Natural killer cell (primary cell): Measurements from ENCODE around the gene PMF1. TPM values are rescaled to one million over a fixed set of nuclear protein-coding genes. Genes with fewer than 3 reads are reported as not detected.

ENCODE experiments used
- ATAC-seq, 3 donors: fragments of 150-1000 bp in 2 of 3; fragments of 200-7000 bp in 1 of 3; cut with Tn5 transposase; 1 replicate in 1 of 3; 2 replicates in 2 of 3; pipeline ENCODE4 v1.10.0; 2021; ENCODE audit warnings: mild to moderate bottlenecking in 2 of 3, moderate library complexity in 2 of 3
- DNase-seq, 2 donors: peaks; one replicate each; pipeline versions ENCODE4 v3.0.0 to v3.0.0-alpha.2; 2013 to 2021; ENCODE audit warnings: mixed read lengths in 1 of 2
- H3K27ac ChIP-seq: one replicate; pipeline ENCODE4 v1.5.1; 2013; ENCODE audit warnings: mild to moderate bottlenecking, low read length
- H3K27me3 ChIP-seq: one replicate; pipeline ENCODE4 v1.6.1; 2013; ENCODE audit warnings: low read length; ENCODE audit not compliant: control insufficient read depth, insufficient read depth
- H3K36me3 ChIP-seq: one replicate; pipeline ENCODE4 v1.6.1; 2013; ENCODE audit warnings: low read length; ENCODE audit not compliant: control insufficient read depth, insufficient read depth
- H3K4me1 ChIP-seq: one replicate; pipeline ENCODE4 v1.6.1; 2013; ENCODE audit warnings: low read length; ENCODE audit not compliant: control insufficient read depth, insufficient read depth
- H3K4me3 ChIP-seq: one replicate; pipeline ENCODE4 v1.5.1; 2013; ENCODE audit warnings: low read length
- H3K9me3 ChIP-seq: one replicate; pipeline ENCODE4 v1.6.1; 2013; ENCODE audit warnings: low read length; ENCODE audit not compliant: control insufficient read depth, insufficient read depth
- H3K27ac Mint-ChIP-seq, 2 donors: one replicate each; pipeline ENCODE4 v1.8.0; 2022; ENCODE audit warnings: mild to moderate bottlenecking in 2 of 2, mixed read lengths in 2 of 2, moderate library complexity in 1 of 2
- H3K27me3 Mint-ChIP-seq, 2 donors: one replicate each; pipeline ENCODE4 v1.8.0; 2022; ENCODE audit warnings: low read depth in 2 of 2, mixed read lengths in 2 of 2
- H3K36me3 Mint-ChIP-seq: one replicate; pipeline ENCODE4 v1.8.0; 2022; ENCODE audit warnings: mixed read lengths
- H3K4me1 Mint-ChIP-seq, 2 donors: one replicate each; pipeline ENCODE4 v1.8.0; 2022; ENCODE audit warnings: mixed read lengths in 2 of 2
- H3K4me3 Mint-ChIP-seq: one replicate; pipeline ENCODE4 v1.8.0; 2022; ENCODE audit warnings: mild to moderate bottlenecking, moderate library complexity, mixed read lengths
- H3K9me3 Mint-ChIP-seq, 2 donors: one replicate each; pipeline ENCODE4 v1.8.0; 2022; ENCODE audit warnings: mixed read lengths in 2 of 2
- WGBS: methylation state at CpG from one replicate; pipeline ENCODE4 v1.1.7; 2013; ENCODE audit warnings: missing lambda C conversion rate; ENCODE audit not compliant: insufficient coverage; 5-methylcytosine and 5-hydroxymethylcytosine counted together
- intact Hi-C: fragments of 100-400 bp; cut with micrococcal nuclease; formaldehyde crosslinking; loops from one replicate; pipeline ENCODE4 v1.14.2; 2022
- total RNA-seq, 4 donors: library from RNA; stranded (reverse); fragments of 120-200 nt in 1 of 4; gene quantifications; one replicate each; pipeline versions ENCODE4 v1.2.3 to v1.2.4, GENCODE V29; 2013 to 2022
- TF ChIP-seq, protein P1 (sequence below): fragments of 200-600 bp; IDR thresholded peaks from one replicate; pipeline ENCODE4 v1.8.0; 2022; ENCODE audit warnings: antibody characterized with exemption

The PMF1 gene
- total RNA-seq, 3 donors from 2014 or later (not counting 1 experiment from before 2014, with no cell fraction given): 61.5 to 70.3 (median 64.0) TPM

DNA sequence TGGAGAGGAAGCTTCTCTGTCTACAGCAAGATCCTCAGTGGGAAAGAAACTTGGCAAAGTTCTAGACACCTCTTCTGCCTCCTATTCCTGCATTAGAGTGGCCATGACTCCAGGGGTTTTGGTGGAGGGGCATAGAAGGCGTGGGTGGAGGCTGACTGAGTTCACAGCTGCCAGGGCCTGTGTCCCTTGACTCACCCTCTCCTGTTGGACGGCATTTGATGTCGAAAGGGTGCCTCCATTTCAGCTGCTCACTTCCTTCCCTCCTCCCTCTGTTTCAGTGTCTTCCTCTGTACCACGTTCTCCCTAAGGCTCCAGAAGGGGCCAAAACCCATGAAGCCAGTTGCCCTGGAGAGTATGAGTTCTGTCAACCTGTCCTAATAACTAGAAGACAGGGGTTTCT lies 72.0 kb downstream of the PMF1 start:
- DNase-seq: no peak
- Mint-ChIP-seq H3K27ac (no peak overlapping the region), H3K4me3 (peak overlapping the region; percentile 13), H3K4me1 (peaks cover 34 to 43% of the 10 kb centered on the region in 2 donors), H3K27me3 (no peaks in the 10 kb centered on the region), H3K36me3 (no peaks in the 10 kb centered on the region), H3K9me3 (no peaks in the 10 kb centered on the region)
- no peak for ATAC-seq
- Histone ChIP-seq H3K27ac (no peak overlapping the region), H3K9me3 (no peaks in the 10 kb centered on the region), H3K27me3 (no peaks in the 10 kb centered on the region), H3K4me3 (no peak overlapping the region), H3K36me3 (peaks cover 2% of the 10 kb centered on the region), H3K4me1 (peaks cover 25% of the 10 kb centered on the region)
- intact Hi-C loops: loop anchor here (5.0 kb wide), 1 partner anchor 443 kb away; the partner anchor contains the start of genes ISG20L2 and METTL25B
- TF ChIP-seq, protein P1, sequence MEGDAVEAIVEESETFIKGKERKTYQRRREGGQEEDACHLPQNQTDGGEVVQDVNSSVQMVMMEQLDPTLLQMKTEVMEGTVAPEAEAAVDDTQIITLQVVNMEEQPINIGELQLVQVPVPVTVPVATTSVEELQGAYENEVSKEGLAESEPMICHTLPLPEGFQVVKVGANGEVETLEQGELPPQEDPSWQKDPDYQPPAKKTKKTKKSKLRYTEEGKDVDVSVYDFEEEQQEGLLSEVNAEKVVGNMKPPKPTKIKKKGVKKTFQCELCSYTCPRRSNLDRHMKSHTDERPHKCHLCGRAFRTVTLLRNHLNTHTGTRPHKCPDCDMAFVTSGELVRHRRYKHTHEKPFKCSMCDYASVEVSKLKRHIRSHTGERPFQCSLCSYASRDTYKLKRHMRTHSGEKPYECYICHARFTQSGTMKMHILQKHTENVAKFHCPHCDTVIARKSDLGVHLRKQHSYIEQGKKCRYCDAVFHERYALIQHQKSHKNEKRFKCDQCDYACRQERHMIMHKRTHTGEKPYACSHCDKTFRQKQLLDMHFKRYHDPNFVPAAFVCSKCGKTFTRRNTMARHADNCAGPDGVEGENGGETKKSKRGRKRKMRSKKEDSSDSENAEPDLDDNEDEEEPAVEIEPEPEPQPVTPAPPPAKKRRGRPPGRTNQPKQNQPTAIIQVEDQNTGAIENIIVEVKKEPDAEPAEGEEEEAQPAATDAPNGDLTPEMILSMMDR: no peak
- 85% methylated on average over 4 of the region's 4 CpGs for WGBS

DNA sequence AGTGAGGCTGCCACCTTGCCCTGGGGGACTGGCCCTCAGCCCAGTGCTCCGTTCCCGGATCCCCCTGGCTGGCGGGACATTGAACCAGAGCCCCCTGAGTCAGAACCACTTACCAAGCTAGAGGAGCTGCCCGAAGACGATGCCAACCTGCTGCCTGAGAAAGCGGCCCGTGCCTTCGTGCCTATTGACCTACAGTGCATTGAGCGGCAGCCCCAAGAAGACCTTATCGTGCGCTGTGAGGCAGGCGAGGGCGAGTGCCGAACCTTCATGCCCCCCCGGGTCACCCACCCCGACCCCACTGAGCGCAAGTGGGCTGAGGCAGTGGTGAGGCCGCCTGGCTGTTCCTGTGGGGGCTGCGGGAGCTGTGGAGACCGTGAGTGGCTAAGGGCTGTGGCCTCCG lies 72.6 kb downstream of the PMF1 start:
- ATAC-seq (no peak), DNase-seq (no peak)
- Histone ChIP-seq H3K27ac (no peak overlapping the region), H3K4me1 (peaks cover 25% of the 10 kb centered on the region), H3K27me3 (no peaks in the 10 kb centered on the region), H3K4me3 (no peak overlapping the region), H3K36me3 (peaks cover 2% of the 10 kb centered on the region), H3K9me3 (no peaks in the 10 kb centered on the region)
- no peaks in the 10 kb centered on the region for H3K27me3 Mint-ChIP-seq
- peaks cover 34 to 41% of the 10 kb centered on the region in 2 donors for H3K4me1 Mint-ChIP-seq
- no peak overlapping the region for H3K4me3 Mint-ChIP-seq
- TF ChIP-seq, protein P1: no peak
- no peak overlapping the region for H3K27ac Mint-ChIP-seq
- H3K9me3 Mint-ChIP-seq: no peaks in the 10 kb centered on the region
- WGBS: 96% methylated on average over 21 of the region's 21 CpGs
- intact Hi-C loops: no loop called here
- H3K36me3 Mint-ChIP-seq: no peaks in the 10 kb centered on the region

DNA sequence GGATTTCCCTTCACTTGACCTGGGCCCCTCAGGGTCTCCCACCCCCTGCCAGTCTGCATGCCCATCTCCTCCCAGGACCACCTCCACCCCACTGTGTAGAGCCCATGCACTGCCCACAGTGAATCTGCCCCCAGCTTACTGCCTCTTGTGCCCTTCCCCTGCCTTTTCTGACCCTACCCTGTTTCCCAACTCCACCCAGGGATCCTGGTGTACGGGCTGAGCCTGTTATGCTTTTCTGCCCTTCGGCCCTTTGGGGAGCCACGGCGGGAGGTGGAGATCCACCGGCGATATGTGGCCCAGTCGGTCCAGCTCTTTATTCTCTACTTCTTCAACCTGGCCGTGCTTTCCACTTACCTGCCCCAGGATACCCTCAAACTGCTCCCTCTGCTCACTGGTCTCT lies 73.3 kb downstream of the PMF1 start:
- H3K27me3 Mint-ChIP-seq: no peaks in the 10 kb centered on the region
- Histone ChIP-seq H3K27ac (no peak overlapping the region), H3K36me3 (peaks cover 2% of the 10 kb centered on the region), H3K27me3 (no peaks in the 10 kb centered on the region), H3K4me3 (no peak overlapping the region), H3K9me3 (no peaks in the 10 kb centered on the region), H3K4me1 (peaks cover 28% of the 10 kb centered on the region)
- DNase-seq (no peak), ATAC-seq (no peak)
- H3K4me1 Mint-ChIP-seq: peaks cover 30 to 36% of the 10 kb centered on the region in 2 donors
- TF ChIP-seq, protein P1: no peak
- no peaks in the 10 kb centered on the region for H3K36me3 Mint-ChIP-seq
- no peak overlapping the region for H3K4me3 Mint-ChIP-seq
- intact Hi-C loops: no loop called here
- H3K27ac Mint-ChIP-seq: no peak overlapping the region
- WGBS: 97% methylated on average over 7 of the region's 8 CpGs
- no peaks in the 10 kb centered on the region for H3K9me3 Mint-ChIP-seq

Other genes starting within 250 kb of the PMF1 start
- gene ARHGEF2, start 234.5 kb upstream of the PMF1 start, total RNA-seq: 100 to 1,000 TPM; 143 to 200 (median 147) TPM
- gene SSR2, start 192.1 kb upstream of the PMF1 start, total RNA-seq: 100 to 1,000 TPM; 209 to 215 (median 211) TPM
- gene UBQLN4, start 159.2 kb upstream of the PMF1 start, total RNA-seq: 10 to 100 TPM; 14.4 to 23.5 (median 23.5) TPM
- 10 to 100 TPM; 23.5 to 26.1 (median 24.6) TPM for gene LAMTOR2, start 158.2 kb upstream of the PMF1 start, total RNA-seq
- under 1 TPM in 1 of 3 donors, not detected in 2; 0.82 TPM for gene RAB25, start 151.8 kb upstream of the PMF1 start, total RNA-seq
- under 1 TPM; 0.05 to 0.16 (median 0.14) TPM for gene MEX3A, start 130.5 kb upstream of the PMF1 start, total RNA-seq
- 100 to 1,000 TPM; 201 to 504 (median 273) TPM for gene LMNA, start 98.3 kb upstream of the PMF1 start, total RNA-seq
- 10 to 100 TPM in 1 of 3 donors, 1 to 10 TPM in 2; 2.6 to 13.0 (median 7.0) TPM for gene SEMA4A, start 59.4 kb upstream of the PMF1 start, total RNA-seq
- 10 to 100 TPM; 17.1 to 49.2 (median 22.0) TPM for gene SLC25A44, start 18.9 kb upstream of the PMF1 start, total RNA-seq
- 1 to 10 TPM in 2 of 3 donors, under 1 TPM in 1; 0.45 to 1.6 (median 1.1) TPM for gene BGLAP, start 29.2 kb downstream of the PMF1 start, total RNA-seq
- gene PAQR6, start 35.0 kb downstream of the PMF1 start, total RNA-seq: 1 to 10 TPM; 2.6 to 5.5 (median 3.5) TPM
- gene SMG5, start 69.8 kb downstream of the PMF1 start, total RNA-seq: 10 to 100 TPM; 76.7 to 93.9 (median 87.6) TPM
- gene TMEM79, start 71.3 kb downstream of the PMF1 start, total RNA-seq: 1 to 10 TPM; 3.3 to 5.8 (median 5.0) TPM
- gene GLMP, start 82.7 kb downstream of the PMF1 start, total RNA-seq: 10 to 100 TPM; 22.9 to 29.1 (median 26.8) TPM
- under 1 TPM in 1 of 3 donors, not detected in 2; 0.42 TPM for gene VHLL, start 86.3 kb downstream of the PMF1 start, total RNA-seq
- 10 to 100 TPM; 70.3 to 87.5 (median 79.8) TPM for gene CCT3, start 125.3 kb downstream of the PMF1 start, total RNA-seq
- gene TSACC, start 125.5 kb downstream of the PMF1 start, total RNA-seq: not detected
- not detected for gene RHBG, start 156.2 kb downstream of the PMF1 start, total RNA-seq